K562 (cell line): Measurements from ENCODE around the gene COG2. TPM values are rescaled to one million over a fixed set of nuclear protein-coding genes. Genes with fewer than 3 reads are reported as not detected.

Experiments used
- ATAC-seq: fragments of 200-7000 bp; cut with Tn5 transposase; 3 replicates; pipeline ENCODE4 v1.9.1; 2020; ENCODE audit warnings: moderate library complexity
- BruUV-seq: library from RNA; stranded (reverse); fragments of 400-500 nt; replicated peaks from 2 replicates; lab custom pipeline; 2021; lab: Mats Ljungman, UMichigan
- CTCF ChIA-PET: fragments of 300-600 bp; formaldehyde crosslinking; extraction: SDS; loops from one replicate; lab custom pipeline; 2021; ENCODE audit warnings: low intra/inter-chr PET ratio; lab: Yijun Ruan, JAX
- POLR2A ChIA-PET: fragments of 300-600, 350-650 bp; sonication (Branson Sonifier 250); formaldehyde crosslinking; extraction: SDS; loops from one replicate; lab custom pipeline; 2021; ENCODE audit warnings: antibody characterized with exemption, inconsistent platforms; lab: Yijun Ruan, JAX
- DNase-seq, 4 experiments: peaks; one replicate each; pipeline versions ENCODE4 v3.0.0 to v3.0.0-alpha.2; 2011 to 2018; ENCODE audit warnings: low spot score in 3 of 4, mixed read lengths in 3 of 4; ENCODE audit errors: extremely low read depth in 1 of 4
- FAIRE-seq: peaks from 2 replicates; lab custom pipeline; 2011; peaks lifted over from hg19 to GRCh38; lab: Jason Lieb, UNC
- H2AFZ ChIP-seq: 2 replicates; pipeline ENCODE4 v1.6.0; 2011; ENCODE audit warnings: low read depth, low read length, control low read depth, inconsistent platforms
- H3K27ac ChIP-seq: fragments of 200-600 bp; 3 replicates; pipeline ENCODE4 v1.8.0; 2011; ENCODE audit warnings: low read depth, mild to moderate bottlenecking, control low read depth, inconsistent platforms, low read length, moderate library complexity, mixed read lengths; ENCODE audit errors: extremely low read depth
- H3K27me3 ChIP-seq, 2 experiments: fragments of 300-600 bp in 1 of 2; 2 replicates in 1 of 2; 3 replicates in 1 of 2; pipeline versions ENCODE4 v1.6.0 to v1.8.0; 2011; ENCODE audit warnings: inconsistent platforms in 2 of 2, low read length in 2 of 2, mild to moderate bottlenecking in 1 of 2, mixed read lengths in 1 of 2, moderate library complexity in 1 of 2; ENCODE audit not compliant: control insufficient read depth in 2 of 2, insufficient read depth in 2 of 2
- H3K36me3 ChIP-seq: fragments of 300-600 bp; 3 replicates; pipeline ENCODE4 v1.8.0; 2011; ENCODE audit warnings: mild to moderate bottlenecking, low read length, inconsistent platforms; ENCODE audit not compliant: control insufficient read depth, insufficient read depth
- H3K4me1 ChIP-seq, 2 experiments: fragments of 200-600 bp in 1 of 2; replicated peaks in 1 of 2; 2 replicates in 1 of 2; 3 replicates in 1 of 2; pipeline versions ENCODE4 v1.5.1 to v1.8.0; 2011; ENCODE audit warnings: inconsistent platforms in 2 of 2, low read length in 2 of 2, mild to moderate bottlenecking in 1 of 2, mixed read lengths in 1 of 2, moderate library complexity in 1 of 2; ENCODE audit not compliant: control insufficient read depth in 2 of 2, insufficient read depth in 2 of 2
- H3K4me2 ChIP-seq: 2 replicates; pipeline ENCODE4 v1.6.1; 2011; ENCODE audit warnings: low read length, control low read depth, inconsistent platforms, mixed read lengths; ENCODE audit not compliant: insufficient read depth
- H3K4me3 ChIP-seq: fragments of 200-600 bp; sonication (generic), shearing (Covaris generic); 2 replicates; pipeline ENCODE4 v1.5.1; 2016; ENCODE audit warnings: control low read depth, inconsistent platforms
- H3K79me2 ChIP-seq: fragments of 200-600 bp; 3 replicates; pipeline ENCODE4 v1.8.0; 2011; ENCODE audit warnings: low read length, inconsistent platforms; ENCODE audit not compliant: control insufficient read depth, insufficient read depth
- H3K9ac ChIP-seq, 2 experiments: 2 replicates each; pipeline versions ENCODE4 v1.6.0 to v1.6.1; 2011; ENCODE audit warnings: low read depth in 2 of 2, low read length in 2 of 2, control low read depth in 1 of 2, inconsistent platforms in 1 of 2, mild to moderate bottlenecking in 1 of 2, mixed read lengths in 1 of 2; ENCODE audit not compliant: insufficient read depth in 1 of 2
- H3K9me1 ChIP-seq: one replicate; pipeline ENCODE4 v1.6.0; 2011; ENCODE audit warnings: inconsistent platforms, mild to moderate bottlenecking, low read length, moderate library complexity; ENCODE audit not compliant: control insufficient read depth, insufficient read depth
- H3K9me3 ChIP-seq: replicated peaks from 2 replicates; pipeline ENCODE4 v1.5.1; 2011; ENCODE audit warnings: low read depth, low read length, inconsistent platforms; ENCODE audit not compliant: control insufficient read depth, insufficient read depth
- H4K20me1 ChIP-seq: replicated peaks from 2 replicates; pipeline ENCODE4 v1.6.1; 2011; ENCODE audit warnings: low read length, inconsistent platforms, mixed read lengths; ENCODE audit not compliant: control insufficient read depth, insufficient read depth
- BRD9 ChIP-seq: fragments of 450-650 bp; IDR thresholded peaks from 2 replicates; pipeline ENCODE4 v1.6.1; 2018; ENCODE audit warnings: low read depth; ENCODE audit not compliant: partially characterized antibody
- DNMT1 ChIP-seq: fragments of 450-650 bp; IDR thresholded peaks from 2 replicates; pipeline ENCODE4 v1.6.1; 2016; ENCODE audit warnings: antibody characterized with exemption, mild to moderate bottlenecking
- ERF ChIP-seq: fragments of 450-650 bp; formaldehyde crosslinking; IDR thresholded peaks from 2 replicates; pipeline ENCODE4 v1.4.0; 2020; ENCODE audit warnings: mild to moderate bottlenecking, mixed read lengths
- LCOR ChIP-seq: sonication (generic); formaldehyde crosslinking; IDR thresholded peaks from 2 replicates; pipeline ENCODE4 v1.8.0; 2022; ENCODE audit warnings: mild to moderate bottlenecking, missing genetic modification reagents
- RREB1 ChIP-seq: fragments of 250-450 bp; sonication (Bioruptor Pico); IDR thresholded peaks from 2 replicates; pipeline ENCODE4 v1.4.0; 2020
- SFPQ ChIP-seq: fragments of 200-400 bp; formaldehyde crosslinking; IDR thresholded peaks from 2 replicates; pipeline ENCODE4 v1.6.1; 2017; ENCODE audit warnings: mild to moderate bottlenecking, low read depth, low read length, moderate library complexity
- SMAD3 ChIP-seq: fragments of 450-650 bp; formaldehyde crosslinking; conservative IDR thresholded peaks from 2 replicates; pipeline ENCODE4 v1.4.0; 2020; ENCODE audit warnings: mild to moderate bottlenecking
- ZNF324 ChIP-seq: fragments of 250-450 bp; sonication (Bioruptor Pico); IDR thresholded peaks from 2 replicates; pipeline ENCODE4 v1.4.0; 2020; ENCODE audit warnings: mild to moderate bottlenecking
- WGBS: fragments of 100-300 bp; shearing (Covaris generic); methylation state at CpG from one replicate; pipeline ENCODE4 v1.1.6; 2016; ENCODE audit warnings: low coverage, mixed read lengths; ENCODE audit not compliant: insufficient coverage; ENCODE audit errors: missing lambda C conversion rate; 5-methylcytosine and 5-hydroxymethylcytosine counted together
- in situ Hi-C: fragments of 300-500 bp; cut with MboI; formaldehyde crosslinking; loops from 4 replicates; pipeline ENCODE4 v1.15.0; 2018; ENCODE audit warnings: inconsistent platforms, mixed read lengths
- intact Hi-C: fragments of 100-400 bp; cut with micrococcal nuclease; formaldehyde crosslinking; loops from 2 replicates; pipeline ENCODE4 v1.14.2; 2022
- polyA plus RNA-seq, 8 experiments: library from polyadenylated mRNA; depleted of rRNA in 4 of 8; stranded (reverse) in 5 of 8; unstranded in 3 of 8; fragments of >200 nt; fragmentation: Nextera tagmentation in 2 of 8; fragmentation: Illumina TruSeq in 1 of 8; extraction: Ambion mirVana in 2 of 8; extraction: Trizol in 1 of 8; gene quantifications; 2 replicates each; pipeline versions ENCODE4 v1.2.1 to v1.2.3, GENCODE V29; 2011 to 2014; ENCODE audit warnings: inconsistent platforms in 1 of 8, missing spikeins in 1 of 8
- total RNA-seq, 7 experiments: library from RNA; depleted of rRNA in 6 of 7; stranded (reverse); fragments of >200 nt in 6 of 7; fragmentation: Illumina TruSeq in 2 of 7; extraction: Trizol in 2 of 7; gene quantifications; 2 replicates each; pipeline versions ENCODE4 v1.2.1 to v1.2.3, GENCODE V29; 2011 to 2021; ENCODE audit warnings: low replicate concordance in 1 of 7

Gene COG2
- total and polyA plus RNA-seq, 9 of the 15 experiments (the other 6 are each of a cell fraction or from before 2014, with no cell fraction given): 22.0 to 51.7 (median 33.3) TPM

GRCh38 chr1:230703679-230704385 is 61.6 kb downstream of the COG2 start:
- H3K27ac ChIP-seq: no peak overlapping the region
- CTCF ChIA-PET: no interaction called here
- no peak for DNase-seq
- no peaks in the 10 kb centered on the region for H3K9me3 ChIP-seq
- FAIRE-seq: no peak
- intact Hi-C loops (no loop called here), in situ Hi-C loops (no loop called here)
- POLR2A ChIA-PET: interaction anchor here (0.6 kb wide), 1 partner anchor 668 kb away, joined by 3 read pairs; no protein-coding TSS in a partner anchor
- ATAC-seq: no peak
- peaks cover 7% of the 10 kb centered on the region for H4K20me1 ChIP-seq
- no peak overlapping the region for H3K4me2 ChIP-seq
- H3K4me1 ChIP-seq: peaks cover 0 to 11% of the 10 kb centered on the region in 2 experiments; a peak in 2 of 5 replicates
- TF ChIP-seq SMAD3 (CRISPR knock-in tag): no peak
- TF ChIP-seq LCOR (CRISPR knock-in tag): no peak
- TF ChIP-seq ERF (CRISPR knock-in tag): no peak
- TF ChIP-seq BRD9: no peak
- no peak for TF ChIP-seq ZNF324 (CRISPR knock-in tag)
- TF ChIP-seq SFPQ: no peak
- TF ChIP-seq RREB1: no peak
- TF ChIP-seq DNMT1: no peak
- H3K79me2 ChIP-seq: no peaks in the 10 kb centered on the region
- BruUV-seq: no TSS peak
- H3K9me1 ChIP-seq: no peaks in the 10 kb centered on the region
- no peak overlapping the region for H3K9ac ChIP-seq
- no peaks in the 10 kb centered on the region for H3K36me3 ChIP-seq
- WGBS: 3% methylated on average over 8 of the region's 8 CpGs
- H3K27me3 ChIP-seq: peaks cover 77 to 82% of the 10 kb centered on the region in 2 experiments
- H3K4me3 ChIP-seq: no peak overlapping the region
- no peak overlapping the region for H2AFZ ChIP-seq
